ENCODE data around the gene CCT8L2.

DNA sequence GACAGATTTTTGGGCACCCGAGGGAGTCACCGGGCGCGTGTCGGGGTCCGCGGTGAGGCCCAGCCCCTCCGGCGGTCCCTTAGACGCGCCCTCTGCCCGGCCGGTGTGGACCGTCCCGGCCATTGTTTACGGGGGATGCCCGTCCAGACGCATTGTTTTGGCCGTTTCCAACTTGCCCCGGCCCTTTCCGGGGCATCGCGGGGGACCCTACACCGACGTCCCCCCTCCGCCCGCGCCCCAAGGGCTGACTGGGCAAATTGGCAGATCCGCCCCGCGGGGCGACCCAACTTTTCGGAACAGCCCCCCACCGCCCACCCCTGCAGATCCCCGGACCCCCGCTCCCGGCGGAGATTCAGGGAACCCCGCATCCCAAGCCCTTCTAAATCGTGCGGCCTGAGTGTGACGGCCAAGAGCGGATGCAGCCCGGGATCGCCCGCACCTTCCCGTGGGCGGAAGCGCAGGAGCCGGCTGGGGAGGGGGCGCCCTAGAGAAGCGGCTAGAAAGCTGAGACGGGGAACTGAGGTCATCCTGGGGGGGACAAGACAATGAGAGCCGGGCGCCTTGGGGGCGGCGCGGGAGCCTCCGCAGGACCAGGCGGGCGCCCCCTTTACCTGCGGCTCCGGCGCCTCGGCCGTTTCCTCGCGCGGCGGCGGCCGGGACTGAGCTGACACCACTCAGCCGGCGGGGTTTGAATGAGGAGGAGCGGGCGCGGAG, 17.1 kb upstream of the CCT8L2 start:
- no peak for TF ChIP-seq POLR2AphosphoS5 (IDR thresholded peaks at IDR 0.05)
- TF ChIP-seq, protein P1, sequence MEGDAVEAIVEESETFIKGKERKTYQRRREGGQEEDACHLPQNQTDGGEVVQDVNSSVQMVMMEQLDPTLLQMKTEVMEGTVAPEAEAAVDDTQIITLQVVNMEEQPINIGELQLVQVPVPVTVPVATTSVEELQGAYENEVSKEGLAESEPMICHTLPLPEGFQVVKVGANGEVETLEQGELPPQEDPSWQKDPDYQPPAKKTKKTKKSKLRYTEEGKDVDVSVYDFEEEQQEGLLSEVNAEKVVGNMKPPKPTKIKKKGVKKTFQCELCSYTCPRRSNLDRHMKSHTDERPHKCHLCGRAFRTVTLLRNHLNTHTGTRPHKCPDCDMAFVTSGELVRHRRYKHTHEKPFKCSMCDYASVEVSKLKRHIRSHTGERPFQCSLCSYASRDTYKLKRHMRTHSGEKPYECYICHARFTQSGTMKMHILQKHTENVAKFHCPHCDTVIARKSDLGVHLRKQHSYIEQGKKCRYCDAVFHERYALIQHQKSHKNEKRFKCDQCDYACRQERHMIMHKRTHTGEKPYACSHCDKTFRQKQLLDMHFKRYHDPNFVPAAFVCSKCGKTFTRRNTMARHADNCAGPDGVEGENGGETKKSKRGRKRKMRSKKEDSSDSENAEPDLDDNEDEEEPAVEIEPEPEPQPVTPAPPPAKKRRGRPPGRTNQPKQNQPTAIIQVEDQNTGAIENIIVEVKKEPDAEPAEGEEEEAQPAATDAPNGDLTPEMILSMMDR (IDR thresholded peaks at IDR 0.05), result no peak

All from esophagus muscularis mucosa (tissue), 3 donors.